Tibial nerve (tissue), 4 donors: Measurements from ENCODE around the gene CCDC159. TPM values are rescaled to one million over a fixed set of nuclear protein-coding genes. Genes with fewer than 3 reads are reported as not detected.

Experiments used
- DNase-seq, 2 donors: peaks; one replicate each; pipeline ENCODE4 v3.0.0-alpha.2; 2019; ENCODE audit warnings: low spot score in 2 of 2
- H3K27ac ChIP-seq, 4 donors: fragments of 200-600 bp; sonication (generic) in 3 of 4; one replicate each; pipeline ENCODE4 v1.5.1; 2017 to 2019; ENCODE audit warnings: mild to moderate bottlenecking in 1 of 4
- H3K27me3 ChIP-seq, 2 donors: fragments of 200-600 bp; sonication (generic) in 1 of 2; one replicate each; pipeline versions ENCODE4 v1.5.1 to v1.6.0; 2017 to 2019
- H3K36me3 ChIP-seq, 3 donors: fragments of 200-600 bp; sonication (generic); one replicate each; pipeline ENCODE4 v1.5.1; 2018 to 2019
- H3K4me1 ChIP-seq, 4 donors: fragments of 200-600 bp; sonication (generic) in 3 of 4; one replicate each; pipeline ENCODE4 v1.5.1; 2017 to 2019
- H3K4me3 ChIP-seq, 4 donors: fragments of 200-600 bp; sonication (generic) in 3 of 4; one replicate each; pipeline ENCODE4 v1.5.1; 2017 to 2019; ENCODE audit warnings: mild to moderate bottlenecking in 1 of 4, moderate library complexity in 1 of 4
- H3K9me3 ChIP-seq, 4 donors: fragments of 200-600 bp; sonication (generic) in 3 of 4; one replicate each; pipeline ENCODE4 v1.5.1; 2017 to 2019
- EP300 ChIP-seq, 2 donors: sonication (generic); formaldehyde crosslinking; IDR thresholded peaks; one replicate each; pipeline ENCODE4 v1.6.1; 2017; ENCODE audit warnings: antibody characterized with exemption in 2 of 2, mild to moderate bottlenecking in 1 of 2
- POLR2A ChIP-seq, 2 donors: fragments of 450-650 bp; IDR thresholded peaks; one replicate each; pipeline ENCODE4 v1.6.1; 2017; ENCODE audit warnings: antibody characterized with exemption in 2 of 2, mild to moderate bottlenecking in 2 of 2, moderate library complexity in 2 of 2
- WGBS, 2 donors: methylation state at CpG; one replicate each; pipeline ENCODE4 v1.1.5; 2018; 5-methylcytosine and 5-hydroxymethylcytosine counted together
- total RNA-seq, 4 donors: library from RNA; depleted of rRNA; stranded (reverse); fragments of >200 nt; gene quantifications; one replicate each; pipeline ENCODE4 v1.1.0, GENCODE V29; 2016
- TF ChIP-seq, protein P1 (sequence below), 5 experiments: fragments of 200-600 bp in 3 of 5; fragments of 450-650 bp in 2 of 5; sonication (generic) in 3 of 5; IDR thresholded peaks; one replicate each; pipeline ENCODE4 v1.5.1; 2016 to 2019; ENCODE audit warnings: antibody characterized with exemption in 5 of 5, mild to moderate bottlenecking in 3 of 5, moderate library complexity in 2 of 5

The CCDC159 gene
- total RNA-seq, 4 donors from 2014 or later, result 23.2 to 33.7 (median 30.8) TPM

DNA sequence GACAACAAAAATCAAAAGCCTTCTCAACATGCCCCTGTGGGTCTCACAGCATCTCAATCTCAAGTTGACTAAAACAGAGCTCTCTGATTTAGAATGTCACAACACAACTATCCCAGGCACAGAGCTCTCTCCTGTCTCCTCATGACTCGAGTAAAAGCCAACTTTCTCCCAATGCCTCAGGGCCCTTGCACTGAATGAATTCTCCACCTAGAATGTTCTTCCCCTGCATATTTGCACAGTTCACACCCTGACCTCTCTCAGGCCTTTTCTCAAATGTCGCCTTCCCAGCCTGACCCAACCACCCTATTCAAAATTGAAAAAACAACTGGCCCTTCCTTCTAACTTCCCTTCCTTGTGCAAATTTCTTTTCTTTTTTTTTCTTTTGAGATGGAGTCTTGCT is 24.4 kb downstream of the CCDC159 start:
- no peak overlapping the region for H3K4me3 ChIP-seq
- no peaks in the 10 kb centered on the region for H3K9me3 ChIP-seq
- TF ChIP-seq EP300 (IDR thresholded peaks at IDR 0.05), result no peak
- TF ChIP-seq, protein P1, sequence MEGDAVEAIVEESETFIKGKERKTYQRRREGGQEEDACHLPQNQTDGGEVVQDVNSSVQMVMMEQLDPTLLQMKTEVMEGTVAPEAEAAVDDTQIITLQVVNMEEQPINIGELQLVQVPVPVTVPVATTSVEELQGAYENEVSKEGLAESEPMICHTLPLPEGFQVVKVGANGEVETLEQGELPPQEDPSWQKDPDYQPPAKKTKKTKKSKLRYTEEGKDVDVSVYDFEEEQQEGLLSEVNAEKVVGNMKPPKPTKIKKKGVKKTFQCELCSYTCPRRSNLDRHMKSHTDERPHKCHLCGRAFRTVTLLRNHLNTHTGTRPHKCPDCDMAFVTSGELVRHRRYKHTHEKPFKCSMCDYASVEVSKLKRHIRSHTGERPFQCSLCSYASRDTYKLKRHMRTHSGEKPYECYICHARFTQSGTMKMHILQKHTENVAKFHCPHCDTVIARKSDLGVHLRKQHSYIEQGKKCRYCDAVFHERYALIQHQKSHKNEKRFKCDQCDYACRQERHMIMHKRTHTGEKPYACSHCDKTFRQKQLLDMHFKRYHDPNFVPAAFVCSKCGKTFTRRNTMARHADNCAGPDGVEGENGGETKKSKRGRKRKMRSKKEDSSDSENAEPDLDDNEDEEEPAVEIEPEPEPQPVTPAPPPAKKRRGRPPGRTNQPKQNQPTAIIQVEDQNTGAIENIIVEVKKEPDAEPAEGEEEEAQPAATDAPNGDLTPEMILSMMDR (IDR thresholded peaks at IDR 0.05), result no peak
- TF ChIP-seq POLR2A (IDR thresholded peaks at IDR 0.05), result no peak
- H3K4me1 ChIP-seq, result peaks cover 0 to 18% (median 8%) of the 10 kb centered on the region in 4 donors
- no peak overlapping the region for H3K27ac ChIP-seq
- H3K36me3 ChIP-seq, result peaks cover 0 to 32% (median 0%) of the 10 kb centered on the region in 3 donors
- 55 to 75% methylated on average over 2 of the region's 2 CpGs for WGBS, 2 donors
- DNase-seq, result no peak
- no peaks in the 10 kb centered on the region for H3K27me3 ChIP-seq

- TF ChIP-seq EP300 (IDR thresholded peaks at IDR 0.05) (no peak), POLR2A (IDR thresholded peaks at IDR 0.05) (no peak)
- TF ChIP-seq, protein P1 (IDR thresholded peaks at IDR 0.05), result no peak
- H3K27ac ChIP-seq, result no peak overlapping the region
- WGBS, 2 donors, result 46 to 48% methylated on average over 10 of the region's 10 CpGs
- H3K4me1 ChIP-seq, result peaks cover 0 to 35% (median 15%) of the 10 kb centered on the region in 4 donors
- H3K36me3 ChIP-seq, result peaks cover 0 to 20% (median 0%) of the 10 kb centered on the region in 3 donors
- no peak overlapping the region for H3K4me3 ChIP-seq
- no peaks in the 10 kb centered on the region for H3K27me3 ChIP-seq
- H3K9me3 ChIP-seq, result no peaks in the 10 kb centered on the region
- no peak for DNase-seq
Observed at GRCh38 chr19:11373166-11373884, 27.0 kb downstream of the CCDC159 start.

DNA sequence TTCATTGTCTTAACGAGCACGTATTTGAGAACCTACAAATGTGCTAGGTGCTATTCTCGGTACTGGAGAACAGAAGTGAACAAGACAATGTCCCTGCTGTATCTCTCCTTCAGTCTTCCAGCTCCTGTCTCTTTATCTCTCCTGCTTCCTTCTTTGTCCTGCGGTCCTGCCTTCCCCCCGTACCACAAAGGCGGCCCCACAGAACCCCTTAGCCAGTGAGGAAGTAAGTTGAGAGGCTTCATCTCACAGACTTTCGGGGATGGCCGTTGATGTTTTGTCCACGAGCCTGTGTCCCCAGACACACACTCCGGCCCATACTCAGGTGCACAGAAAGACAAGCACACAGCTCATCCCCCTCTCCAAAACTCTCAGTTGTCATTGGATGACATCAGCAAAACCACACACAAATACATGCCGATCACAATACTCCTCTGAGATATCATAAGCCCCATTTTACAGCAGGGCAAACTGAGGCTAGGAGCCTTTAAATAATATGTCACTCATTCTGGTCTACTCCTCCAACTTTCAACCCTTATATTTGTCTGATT is 27.6 kb downstream of the CCDC159 start:
- no peak for TF ChIP-seq EP300 (IDR thresholded peaks at IDR 0.05)
- TF ChIP-seq, protein P1 (IDR thresholded peaks at IDR 0.05), result no peak
- no peak for TF ChIP-seq POLR2A (IDR thresholded peaks at IDR 0.05)
- Histone ChIP-seq H3K4me1 (peaks cover 0 to 40% (median 15%) of the 10 kb centered on the region in 4 donors), H3K27me3 (no peaks in the 10 kb centered on the region), H3K36me3 (peaks cover 0 to 16% (median 0%) of the 10 kb centered on the region in 3 donors), H3K9me3 (no peaks in the 10 kb centered on the region), H3K27ac (peak overlapping the region; percentile 85 to 96 (median 92)), H3K4me3 (peak overlapping the region in 3 of 4 donors; percentile 54 to 75 (median 62))
- WGBS, 2 donors, result 49 to 56% methylated on average over 11 of the region's 11 CpGs
- no peak for DNase-seq

GRCh38 chr19:11374433-11375142 is 28.3 kb downstream of the CCDC159 start, which contains the start of gene SWSAP1:
Gene SWSAP1, plus strand, starts transcription at chr19:11374666. Its CDS starts 15 bp downstream, at chr19:11374681.
- H3K9me3 ChIP-seq, result no peaks in the 10 kb centered on the region
- 1% methylated on average over 43 to 44 of the region's 44 CpGs for WGBS, 2 donors
- TF ChIP-seq, protein P1 (IDR thresholded peaks at IDR 0.05), result peak in 1 of 5 experiments; percentile 47
- TF ChIP-seq EP300 (IDR thresholded peaks at IDR 0.05), result peak; percentile 17 to 80
- TF ChIP-seq POLR2A (IDR thresholded peaks at IDR 0.05), result peak in 1 of 2 donors; percentile 22
- peak within 1 kb of the TSS; percentile 85 to 96 (median 92) for H3K27ac ChIP-seq
- H3K4me3 ChIP-seq, result peak within 1 kb of the TSS; percentile 54 to 75 (median 59)
- H3K27me3 ChIP-seq, result no peaks in the 10 kb centered on the region
- peaks cover 0 to 40% (median 15%) of the 10 kb centered on the region in 4 donors for H3K4me1 ChIP-seq
- peaks cover 0 to 9% (median 0%) of the 10 kb centered on the region in 3 donors for H3K36me3 ChIP-seq
- peak; percentile 97 for DNase-seq
